KMS-11 (cell line): ENCODE results near the gene TASP1.

Source experiments
- H2AFZ ChIP-seq: fragments of 200-600 bp; sonication (generic); 2 replicates; pipeline ENCODE4 v1.6.1; 2016; ENCODE audit warnings: antibody characterized with exemption, mixed run types, low read depth
- H3K27ac ChIP-seq: fragments of 200-600 bp; sonication (generic); 2 replicates; pipeline ENCODE4 v1.6.1; 2016; ENCODE audit warnings: mild to moderate bottlenecking, mixed run types
- H3K27me3 ChIP-seq: fragments of 200-600 bp; sonication (generic); 2 replicates; pipeline ENCODE4 v1.6.1; 2017; ENCODE audit warnings: mild to moderate bottlenecking, low read depth, mixed run types, moderate library complexity; ENCODE audit not compliant: insufficient read depth
- H3K36me3 ChIP-seq: fragments of 200-600 bp; sonication (generic); 2 replicates; pipeline ENCODE4 v1.6.1; 2017; ENCODE audit warnings: mild to moderate bottlenecking, mixed run types; ENCODE audit not compliant: insufficient read depth
- H3K4me1 ChIP-seq: fragments of 200-600 bp; sonication (generic); 2 replicates; pipeline ENCODE4 v1.6.1; 2016; ENCODE audit warnings: mild to moderate bottlenecking, low read depth, mixed run types; ENCODE audit not compliant: poor library complexity, severe bottlenecking
- H3K4me2 ChIP-seq: fragments of 200-600 bp; sonication (generic); 2 replicates; pipeline ENCODE4 v1.7.0; 2016; ENCODE audit warnings: mild to moderate bottlenecking, mixed run types
- H3K4me3 ChIP-seq: fragments of 200-600 bp; sonication (generic); IDR thresholded peaks from 2 replicates; pipeline ENCODE4 v1.6.1; 2017; ENCODE audit warnings: low read depth, low read length, mixed read lengths; ENCODE audit not compliant: insufficient read depth
- H3K79me2 ChIP-seq: fragments of 200-600 bp; sonication (generic); 2 replicates; pipeline ENCODE4 v1.6.1; 2016; ENCODE audit warnings: low read depth, mixed run types; ENCODE audit not compliant: insufficient read depth
- H3K9ac ChIP-seq: fragments of 200-600 bp; sonication (generic); 2 replicates; pipeline ENCODE4 v1.6.1; 2016; ENCODE audit warnings: mild to moderate bottlenecking, mixed run types
- H4K20me1 ChIP-seq: fragments of 200-600 bp; sonication (generic); 2 replicates; pipeline ENCODE4 v1.6.1; 2016; ENCODE audit warnings: mild to moderate bottlenecking, mixed run types; ENCODE audit not compliant: insufficient read depth
- CTCF ChIP-seq: fragments of 200-600 bp; sonication (generic); conservative IDR thresholded peaks from 2 replicates; pipeline ENCODE4 v1.6.1; 2017; ENCODE audit warnings: low read depth, mild to moderate bottlenecking, antibody characterized with exemption, low read length, moderate library complexity, mixed read lengths

TASP1 gene

DNA sequence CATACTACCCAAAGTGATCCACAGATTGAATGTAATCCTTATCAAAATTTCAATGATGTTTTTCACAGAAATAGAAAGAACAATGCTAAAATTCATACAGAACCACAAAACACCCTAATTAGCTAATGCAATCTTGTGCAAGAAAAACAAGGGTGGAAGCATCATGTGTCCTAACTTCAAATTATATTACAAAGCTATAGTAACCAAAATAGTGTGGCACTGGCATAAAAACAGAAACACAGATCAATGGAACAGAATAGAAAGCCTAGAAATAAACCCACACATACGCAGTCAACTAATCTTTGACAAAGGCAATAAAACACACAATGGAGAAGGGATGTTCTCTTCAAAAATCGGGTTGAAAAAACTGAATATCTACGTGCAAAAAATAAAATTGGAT lies 131.1 kb downstream of the TASP1 start:
- Histone ChIP-seq H3K4me1 (no peaks in the 10 kb centered on the region), H3K79me2 (no peaks in the 10 kb centered on the region), H3K36me3 (no peaks in the 10 kb centered on the region), H4K20me1 (no peaks in the 10 kb centered on the region), H3K27me3 (no peaks in the 10 kb centered on the region), H2AFZ (no peak overlapping the region), H3K4me3 (no peak overlapping the region), H3K27ac (no peak overlapping the region), H3K4me2 (no peak overlapping the region), H3K9ac (no peak overlapping the region)
- no peak for TF ChIP-seq CTCF

DNA sequence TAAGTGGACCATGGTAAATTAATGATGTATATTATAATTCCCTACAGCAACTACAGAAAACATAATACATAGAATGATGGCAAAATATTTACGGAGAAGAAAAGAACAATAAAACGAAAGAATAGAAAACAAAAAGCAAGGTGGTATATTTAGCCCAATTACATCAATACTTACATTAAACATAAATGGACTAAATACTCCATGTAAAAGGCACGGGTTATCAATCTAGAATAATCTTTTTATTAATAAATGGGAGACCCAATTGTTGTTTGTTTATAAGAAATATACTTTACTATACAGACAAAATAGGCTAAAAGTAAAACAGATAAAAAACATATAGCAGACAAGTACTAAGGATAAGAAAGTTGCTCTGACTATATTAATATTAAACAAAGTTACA lies 137.2 kb downstream of the TASP1 start:
- Histone ChIP-seq H3K4me2 (no peak overlapping the region), H4K20me1 (no peaks in the 10 kb centered on the region), H3K79me2 (no peaks in the 10 kb centered on the region), H3K36me3 (no peaks in the 10 kb centered on the region), H3K27me3 (no peaks in the 10 kb centered on the region), H3K9ac (no peak overlapping the region), H3K4me1 (no peaks in the 10 kb centered on the region), H2AFZ (no peak overlapping the region), H3K4me3 (no peak overlapping the region), H3K27ac (no peak overlapping the region)
- TF ChIP-seq CTCF, result no peak

GRCh38 chr20:13494019-13494418 lies 144.7 kb downstream of the TASP1 start:
- H2AFZ ChIP-seq, result no peak overlapping the region
- no peak overlapping the region for H3K27ac ChIP-seq
- no peak overlapping the region for H3K4me2 ChIP-seq
- H3K9ac ChIP-seq, result no peak overlapping the region
- H3K4me1 ChIP-seq, result no peaks in the 10 kb centered on the region
- no peaks in the 10 kb centered on the region for H3K79me2 ChIP-seq
- H3K36me3 ChIP-seq, result no peaks in the 10 kb centered on the region
- no peak for TF ChIP-seq CTCF
- H3K4me3 ChIP-seq, result no peak overlapping the region
- H3K27me3 ChIP-seq, result no peaks in the 10 kb centered on the region
- no peaks in the 10 kb centered on the region for H4K20me1 ChIP-seq

DNA sequence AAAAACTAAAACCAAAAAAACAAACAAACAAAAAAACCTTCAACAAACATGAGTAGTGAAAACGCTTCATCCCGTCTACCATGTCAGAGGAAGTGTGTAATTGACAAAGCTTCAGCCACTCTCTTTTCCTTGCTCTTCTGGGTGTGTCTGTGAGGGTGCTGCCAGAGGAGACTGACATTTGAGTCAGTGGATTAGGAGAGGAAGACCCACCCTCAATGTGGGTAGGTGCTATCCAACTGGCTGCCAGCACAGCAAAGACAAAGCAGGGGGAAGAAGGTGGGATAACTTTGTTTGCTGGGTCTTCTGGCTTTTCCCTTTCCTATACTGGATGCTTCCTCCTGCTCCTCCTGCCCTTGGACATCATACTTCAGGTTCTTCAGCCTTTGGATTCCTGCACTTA lies 145.6 kb downstream of the TASP1 start:
- Histone ChIP-seq H3K4me2 (no peak overlapping the region), H3K4me3 (no peak overlapping the region), H3K36me3 (no peaks in the 10 kb centered on the region), H3K27me3 (no peaks in the 10 kb centered on the region), H3K27ac (no peak overlapping the region), H2AFZ (no peak overlapping the region), H3K79me2 (no peaks in the 10 kb centered on the region), H4K20me1 (no peaks in the 10 kb centered on the region), H3K9ac (no peak overlapping the region), H3K4me1 (no peaks in the 10 kb centered on the region)
- TF ChIP-seq CTCF, result no peak

DNA sequence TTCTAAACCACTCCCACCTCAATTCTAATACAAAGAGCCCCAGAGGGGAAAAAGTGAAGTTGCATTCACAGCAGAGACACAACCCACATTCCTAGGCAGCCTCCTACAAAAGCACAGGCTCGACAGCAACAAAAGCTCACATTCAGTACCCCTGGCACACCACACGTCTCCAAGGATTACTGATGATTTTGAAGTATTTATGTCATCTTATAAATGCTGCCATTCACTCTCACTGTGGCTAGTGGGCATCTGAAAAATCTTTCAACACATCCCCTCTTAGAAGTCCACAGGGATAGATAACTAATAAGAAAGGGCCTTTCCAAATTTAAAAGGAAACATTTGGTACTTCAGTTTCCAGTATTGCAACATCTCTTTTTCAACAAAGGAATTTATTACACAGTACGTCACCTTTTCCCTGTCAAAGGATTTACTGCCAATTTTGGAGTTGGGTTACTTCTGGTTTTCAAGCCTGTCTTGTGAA lies 146.7 kb downstream of the TASP1 start:
- no peak overlapping the region for H3K27ac ChIP-seq
- H3K9ac ChIP-seq, result no peak overlapping the region
- H2AFZ ChIP-seq, result no peak overlapping the region
- H3K27me3 ChIP-seq, result no peaks in the 10 kb centered on the region
- no peak overlapping the region for H3K4me3 ChIP-seq
- H3K36me3 ChIP-seq, result no peaks in the 10 kb centered on the region
- H4K20me1 ChIP-seq, result no peaks in the 10 kb centered on the region
- TF ChIP-seq CTCF, result no peak
- no peaks in the 10 kb centered on the region for H3K4me1 ChIP-seq
- no peaks in the 10 kb centered on the region for H3K79me2 ChIP-seq
- no peak overlapping the region for H3K4me2 ChIP-seq
